Common myeloid progenitor, CD34-positive (primary cell): ENCODE results near the gene EXOSC9. TPM values are rescaled to one million over a fixed set of nuclear protein-coding genes. Genes with fewer than 3 reads are reported as not detected.
A peak's percentile ranks its signal among the peaks of the same experiment; 100 is the strongest.
"Not testable (repeated sequence)": the region's sequence is repeated elsewhere in the genome, so short reads cannot be mapped to it uniquely, and the experiment has no call there.

Source experiments
- CTCF ChIA-PET: fragments of 350-600 bp; sonication (Branson Sonifier 250); formaldehyde crosslinking; loops from one replicate; lab custom pipeline; 2021; ENCODE audit warnings: antibody characterized with exemption; lab: Charles Lee
- POLR2A ChIA-PET: fragments of 350-600 bp; sonication (Branson Sonifier 250); formaldehyde crosslinking; loops from one replicate; lab custom pipeline; 2021; ENCODE audit warnings: antibody characterized with exemption; lab: Charles Lee
- DNase-seq, 3 donors: peaks; one replicate each; pipeline versions ENCODE4 v3.0.0 to v3.0.0-alpha.2; 2013
- H3K27ac ChIP-seq, 2 experiments: 1 replicate in 1 of 2; 2 replicates in 1 of 2; pipeline ENCODE4 v1.7.0; 2013; ENCODE audit warnings: inconsistent platforms in 2 of 2, low read length in 2 of 2, mild to moderate bottlenecking in 2 of 2, low read depth in 1 of 2, moderate library complexity in 1 of 2; ENCODE audit not compliant: severe bottlenecking in 2 of 2, insufficient read depth in 1 of 2, poor library complexity in 1 of 2
- H3K27me3 ChIP-seq, 5 experiments: replicated peaks in 2 of 5; 1 replicate in 3 of 5; 2 replicates in 2 of 5; pipeline versions ENCODE4 v1.6.1 to v1.7.0; 2013; ENCODE audit warnings: low read length in 4 of 5, mild to moderate bottlenecking in 2 of 5, moderate library complexity in 2 of 5, inconsistent platforms in 1 of 5; ENCODE audit not compliant: insufficient read depth in 5 of 5, control insufficient read depth in 4 of 5
- H3K36me3 ChIP-seq, 4 experiments: 1 replicate in 2 of 4; 2 replicates in 2 of 4; pipeline versions ENCODE4 v1.6.1 to v1.7.0; 2013; ENCODE audit warnings: low read length in 3 of 4, control low read depth in 1 of 4, mild to moderate bottlenecking in 1 of 4; ENCODE audit not compliant: control insufficient read depth in 4 of 4, insufficient read depth in 4 of 4
- H3K4me1 ChIP-seq, 4 experiments: 1 replicate in 3 of 4; 2 replicates in 1 of 4; pipeline versions ENCODE4 v1.6.1 to v1.7.1; 2013; ENCODE audit warnings: low read length in 3 of 4, mild to moderate bottlenecking in 3 of 4, control low read depth in 1 of 4, inconsistent platforms in 1 of 4, moderate library complexity in 1 of 4; ENCODE audit not compliant: control insufficient read depth in 4 of 4, insufficient read depth in 4 of 4; ENCODE audit errors: control extremely low read depth in 1 of 4
- H3K4me3 ChIP-seq, 7 experiments: 1 replicate in 4 of 7; 2 replicates in 3 of 7; pipeline versions ENCODE4 v1.5.1 to v1.7.0; 2013; ENCODE audit warnings: mild to moderate bottlenecking in 7 of 7, low read length in 6 of 7, moderate library complexity in 6 of 7, inconsistent platforms in 2 of 7, low read depth in 2 of 7, control low read depth in 1 of 7; ENCODE audit not compliant: insufficient read depth in 4 of 7, control insufficient read depth in 1 of 7; ENCODE audit errors: extremely low read depth in 1 of 7
- H3K9me3 ChIP-seq, 5 experiments: 1 replicate in 4 of 5; 2 replicates in 1 of 5; pipeline versions ENCODE4 v1.6.1 to v1.7.1; 2013; ENCODE audit warnings: low read length in 4 of 5, mild to moderate bottlenecking in 2 of 5, inconsistent platforms in 1 of 5, low read depth in 1 of 5, moderate library complexity in 1 of 5; ENCODE audit not compliant: control insufficient read depth in 4 of 5, insufficient read depth in 2 of 5; ENCODE audit errors: control extremely low read depth in 1 of 5
- WGBS: methylation state at CpG from one replicate; pipeline ENCODE4 v1.1.5; 2013; ENCODE audit not compliant: insufficient coverage; 5-methylcytosine and 5-hydroxymethylcytosine counted together
- polyA plus RNA-seq: library from polyadenylated mRNA; unstranded; fragments of 120-200 nt; gene quantifications from one replicate; pipeline ENCODE4 v1.2.1, GENCODE V29; 2013

The EXOSC9 gene, protein sequence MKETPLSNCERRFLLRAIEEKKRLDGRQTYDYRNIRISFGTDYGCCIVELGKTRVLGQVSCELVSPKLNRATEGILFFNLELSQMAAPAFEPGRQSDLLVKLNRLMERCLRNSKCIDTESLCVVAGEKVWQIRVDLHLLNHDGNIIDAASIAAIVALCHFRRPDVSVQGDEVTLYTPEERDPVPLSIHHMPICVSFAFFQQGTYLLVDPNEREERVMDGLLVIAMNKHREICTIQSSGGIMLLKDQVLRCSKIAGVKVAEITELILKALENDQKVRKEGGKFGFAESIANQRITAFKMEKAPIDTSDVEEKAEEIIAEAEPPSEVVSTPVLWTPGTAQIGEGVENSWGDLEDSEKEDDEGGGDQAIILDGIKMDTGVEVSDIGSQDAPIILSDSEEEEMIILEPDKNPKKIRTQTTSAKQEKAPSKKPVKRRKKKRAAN
- 42.6 TPM for polyA plus RNA-seq

DNA sequence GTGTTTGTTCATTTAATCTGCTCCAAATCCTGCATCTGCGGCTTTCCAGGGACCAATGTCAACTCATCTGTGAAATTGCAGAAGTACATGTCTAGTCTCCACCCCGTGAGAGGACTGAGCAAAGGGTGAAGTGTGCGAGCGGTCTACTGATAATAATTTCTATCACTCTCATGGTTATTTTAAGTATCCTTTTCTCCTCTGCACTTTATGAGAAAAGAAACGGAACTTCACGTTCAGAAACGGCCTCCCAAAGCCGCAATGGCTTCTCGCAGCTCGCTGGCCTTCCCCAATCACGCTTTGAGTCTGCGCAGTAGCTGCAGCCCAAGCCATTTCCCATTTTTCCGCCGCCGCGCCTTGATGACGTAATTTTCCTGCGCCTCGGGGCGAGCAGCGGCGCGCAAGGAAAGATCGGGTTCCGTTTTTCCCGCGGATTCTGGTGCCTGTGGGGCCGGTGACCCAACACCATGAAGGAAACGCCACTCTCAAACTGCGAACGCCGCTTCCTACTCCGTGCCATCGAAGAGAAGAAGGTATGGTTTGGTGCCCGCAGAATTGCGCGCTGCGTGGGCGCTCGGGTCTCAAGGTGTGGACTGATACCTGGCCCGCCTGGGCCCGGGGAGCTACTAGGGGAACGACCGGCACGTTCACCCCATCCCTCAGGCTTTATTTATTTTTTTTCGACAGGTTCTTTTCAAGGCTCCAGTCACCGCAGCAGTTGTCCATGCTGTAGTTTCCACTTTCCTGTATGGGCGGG, at the start of gene EXOSC9:
Gene EXOSC9 (plus strand): TSS at position 363 of the 754 bp plus-strand sequence. CDS start 102 bp downstream, at position 465.
- POLR2A ChIA-PET, result interaction anchor here (1.0 kb wide), 1 partner anchor 777 kb away, joined by 4 read pairs; no protein-coding TSS in a partner anchor
- peak; percentile 96 to 98 (median 96) for DNase-seq
- Histone ChIP-seq H3K27me3 (no peaks in the 10 kb centered on the region), H3K27ac (peak within 1 kb of the TSS; percentile 81 to 93), H3K36me3 (peaks cover 0 to 28% (median 23%) of the 10 kb centered on the region in 4 experiments), H3K4me3 (peak within 1 kb of the TSS; percentile 95 to 100 (median 98)), H3K4me1 (peaks cover 4 to 22% (median 9%) of the 10 kb centered on the region in 4 experiments), H3K9me3 (no peaks in the 10 kb centered on the region)
- WGBS, result under 1% methylated on average over 45 of the region's 48 CpGs
- CTCF ChIA-PET, result no interaction called here

DNA sequence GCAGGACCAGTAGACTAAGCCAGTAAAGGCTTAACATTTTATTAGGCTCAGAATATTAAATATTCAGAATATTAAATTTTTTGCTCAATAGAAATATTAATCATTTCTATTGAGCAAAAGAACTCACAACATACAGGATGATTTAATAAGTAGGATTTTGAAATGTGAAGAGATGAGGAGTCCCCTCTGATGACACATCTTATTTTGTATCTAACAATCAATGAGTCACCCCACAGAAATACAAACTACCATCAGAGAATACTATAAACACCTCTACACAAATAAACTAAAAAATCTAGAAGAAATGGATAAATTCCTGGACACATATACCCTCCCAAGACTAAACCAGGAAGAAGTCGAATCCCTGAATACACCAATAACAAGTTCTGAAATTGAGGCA, 49.0 kb upstream of the EXOSC9 start:
- H3K4me1 ChIP-seq, H3K27ac ChIP-seq, H3K27me3 ChIP-seq, CTCF ChIA-PET, H3K9me3 ChIP-seq, H3K36me3 ChIP-seq, DNase-seq, H3K4me3 ChIP-seq, POLR2A ChIA-PET: not testable (repeated sequence)
- WGBS, result no CpG with 5 or more reads among the region's 1 CpG

DNA sequence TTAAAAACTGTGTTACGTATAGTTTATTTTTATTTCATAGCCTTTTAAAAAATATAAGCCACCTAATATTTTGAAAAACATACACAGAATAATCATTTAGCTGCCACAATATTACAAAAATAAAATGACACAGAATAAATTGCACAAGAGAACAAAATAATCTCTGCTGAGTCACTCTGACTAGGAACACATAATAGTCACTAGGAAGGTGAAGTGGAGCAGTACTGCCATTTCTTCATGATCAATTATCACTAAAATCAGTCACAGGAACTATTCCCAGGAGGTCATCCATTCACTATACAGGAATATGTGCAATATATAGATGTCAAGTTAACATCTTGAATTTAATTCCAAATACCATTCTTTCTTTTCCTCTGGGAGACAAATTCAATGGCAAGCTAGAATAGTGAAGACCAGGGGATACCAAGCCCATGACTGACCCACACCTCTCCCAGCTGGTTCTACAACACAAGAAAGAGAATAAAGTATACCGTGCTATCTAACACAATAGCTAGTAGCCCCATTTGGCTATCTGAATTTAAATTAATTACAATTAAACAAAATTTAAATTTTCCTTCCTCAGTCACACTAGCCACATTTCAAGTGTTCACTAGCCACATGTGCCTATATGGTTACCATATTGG, 42.1 kb upstream of the EXOSC9 start:
- H3K27me3 ChIP-seq, result peaks cover 17 to 37% (median 20%) of the 10 kb centered on the region in 5 experiments
- CTCF ChIA-PET, result interaction anchor here (1.2 kb wide), 1 partner anchor 24 kb away, joined by 3 read pairs; no protein-coding TSS in a partner anchor
- POLR2A ChIA-PET, result no interaction called here
- no peak overlapping the region for H3K27ac ChIP-seq
- H3K4me3 ChIP-seq, result no peak overlapping the region
- H3K36me3 ChIP-seq, result no peaks in the 10 kb centered on the region
- no peaks in the 10 kb centered on the region for H3K9me3 ChIP-seq
- WGBS, result no CpG with 5 or more reads among the region's 2 CpGs
- no peak for DNase-seq
- H3K4me1 ChIP-seq, result peaks cover 0 to 3% (median 0%) of the 10 kb centered on the region in 4 experiments

DNA sequence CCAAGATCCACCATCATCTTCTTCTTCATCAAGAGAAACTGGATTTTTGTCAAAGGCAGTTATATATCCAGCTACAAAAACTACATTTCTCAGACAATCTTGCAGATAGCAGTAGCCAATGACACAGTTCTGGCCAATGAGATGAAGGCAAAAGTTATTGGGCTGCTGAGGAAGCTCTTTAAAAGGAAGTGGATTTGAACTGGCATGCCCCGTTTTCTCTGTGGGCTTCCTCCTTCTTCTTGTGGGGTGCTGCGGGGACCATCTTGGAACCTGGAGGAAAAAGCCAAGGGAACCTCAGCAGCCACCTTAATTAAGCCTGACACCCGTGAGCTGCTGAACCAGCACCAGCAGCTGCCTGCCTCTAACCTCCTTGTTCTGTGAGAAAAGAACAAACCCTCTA, 40.9 kb upstream of the EXOSC9 start:
- peaks cover 18 to 49% (median 31%) of the 10 kb centered on the region in 5 experiments for H3K27me3 ChIP-seq
- 20% methylated on average over 1 of the region's 3 CpGs for WGBS
- peaks cover 3 to 14% (median 10%) of the 10 kb centered on the region in 4 experiments for H3K4me1 ChIP-seq
- H3K4me3 ChIP-seq, result no peak overlapping the region
- no peak overlapping the region for H3K27ac ChIP-seq
- H3K9me3 ChIP-seq, result no peaks in the 10 kb centered on the region
- DNase-seq, result no peak
- ChIA-PET CTCF (interaction anchor here (1.2 kb wide), 1 partner anchor 26 kb away, joined by 3 read pairs; no protein-coding TSS in a partner anchor), POLR2A (no interaction called here)
- H3K36me3 ChIP-seq, result no peaks in the 10 kb centered on the region

DNA sequence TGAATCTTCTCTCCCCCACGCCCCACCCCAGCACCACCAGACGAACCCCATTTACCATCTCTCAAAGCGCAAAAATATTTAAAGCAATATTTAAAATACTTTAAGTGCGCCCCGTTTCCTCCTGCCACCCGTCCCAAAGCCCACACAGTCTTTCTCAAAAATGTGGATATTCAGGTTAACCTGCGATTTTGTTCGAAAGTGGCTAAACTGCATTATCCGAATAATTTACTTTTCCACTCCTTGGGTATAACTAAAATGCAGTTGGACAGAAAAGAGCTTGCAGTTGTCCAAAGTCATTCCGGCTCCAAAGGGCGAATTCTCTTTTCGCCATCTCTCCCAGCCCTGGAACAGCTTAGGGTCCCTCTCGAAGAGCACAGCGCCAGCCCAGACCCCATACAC, 36.8 kb upstream of the EXOSC9 start:
- Histone ChIP-seq H3K27ac (no peak overlapping the region), H3K27me3 (peaks cover 24 to 74% (median 52%) of the 10 kb centered on the region in 5 experiments), H3K4me3 (peak overlapping the region; percentile 18 to 78 (median 64)), H3K4me1 (peaks cover 3 to 18% (median 13%) of the 10 kb centered on the region in 4 experiments), H3K9me3 (no peaks in the 10 kb centered on the region), H3K36me3 (no peaks in the 10 kb centered on the region)
- ChIA-PET POLR2A (no interaction called here), CTCF (interaction anchor here (1.6 kb wide), 1 partner anchor 14 kb away, joined by 3 read pairs; no protein-coding TSS in a partner anchor)
- 9% methylated on average over 14 of the region's 14 CpGs for WGBS
- no peak for DNase-seq

DNA sequence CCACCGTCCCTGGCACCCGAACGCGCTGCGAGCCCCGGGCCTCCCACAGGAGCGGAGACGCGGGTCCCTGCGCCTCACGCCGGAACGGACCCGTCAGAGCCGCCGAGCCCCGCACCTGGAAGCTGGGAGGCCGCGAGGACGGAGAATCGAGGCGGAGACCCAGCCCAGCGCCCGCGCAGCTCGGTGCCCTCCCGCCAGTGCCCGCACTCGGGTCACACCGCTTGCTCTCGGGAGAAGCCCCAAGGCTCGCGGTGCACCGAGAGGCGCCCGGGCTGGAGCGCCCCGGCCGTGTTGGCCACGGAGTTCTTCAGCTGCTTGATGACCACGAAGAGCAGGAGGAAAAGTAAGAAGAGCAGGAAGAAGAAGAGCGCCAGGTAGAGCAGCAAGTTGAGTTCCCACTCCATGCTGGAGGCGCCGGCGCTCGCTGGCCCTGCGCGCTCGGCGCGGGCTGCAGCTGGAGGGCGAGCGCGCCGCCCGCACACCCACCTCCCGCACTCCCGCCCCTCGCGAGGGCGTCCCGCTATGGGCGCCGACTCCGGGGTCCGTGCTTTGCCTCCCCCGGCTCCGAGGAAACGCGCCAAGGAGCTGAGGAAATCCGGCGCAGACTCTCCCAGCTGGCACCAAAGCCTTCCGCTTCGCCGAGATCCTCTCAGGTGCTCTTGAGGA, 36.3 kb upstream of the EXOSC9 start, which contains the start of gene SMIM43:
Gene SMIM43 (minus strand): TSS at position 463 of the 666 bp plus-strand sequence. CDS start 59 bp downstream, at position 404.
- Histone ChIP-seq H3K4me1 (peaks cover 3 to 18% (median 13%) of the 10 kb centered on the region in 4 experiments), H3K27ac (no peak within 1 kb of the TSS), H3K36me3 (no peaks in the 10 kb centered on the region), H3K27me3 (peaks cover 24 to 76% (median 56%) of the 10 kb centered on the region in 5 experiments), H3K4me3 (peak within 1 kb of the TSS; percentile 18 to 78 (median 64)), H3K9me3 (no peaks in the 10 kb centered on the region)
- POLR2A ChIA-PET, result no interaction called here
- peak; percentile 6 to 33 (median 20) for DNase-seq
- CTCF ChIA-PET, result interaction anchor here (1.6 kb wide), 1 partner anchor 13 kb away, joined by 3 read pairs; no protein-coding TSS in a partner anchor
- WGBS, result under 1% methylated on average over 72 of the region's 75 CpGs
